IMR-90 (cell line): Measurements from ENCODE around the gene MRPL4. TPM values are rescaled to one million over a fixed set of nuclear protein-coding genes. Genes with fewer than 3 reads are reported as not detected.

Experiments used
- ATAC-seq: fragments of 200-7000 bp; cut with Tn5 transposase; 2 replicates; pipeline ENCODE4 v1.9.1; 2020; ENCODE audit warnings: low read depth, mild to moderate bottlenecking, moderate library complexity
- BruUV-seq: library from RNA; stranded (reverse); fragments of 400-500 nt; replicated peaks from 2 replicates; lab custom pipeline; 2021; lab: Mats Ljungman, UMichigan
- CTCF ChIA-PET: fragments of 300-600 bp; formaldehyde crosslinking; extraction: SDS; loops from one replicate; lab custom pipeline; 2021; ENCODE audit warnings: antibody characterized with exemption; lab: Yijun Ruan, JAX
- POLR2A ChIA-PET: fragments of 300-600 bp; sonication (Branson Sonifier 250); formaldehyde crosslinking; loops from one replicate; lab custom pipeline; 2022; ENCODE audit warnings: antibody characterized with exemption; ENCODE audit not compliant: unreplicated experiment; lab: Charles Lee
- DNase-seq: peaks from one replicate; pipeline ENCODE4 v3.0.0; 2013
- H2AFZ ChIP-seq: replicated peaks from 2 replicates; pipeline ENCODE3; 2013; ENCODE audit warnings: low read length, mild to moderate bottlenecking; ENCODE audit not compliant: poor library complexity
- H2AK5ac ChIP-seq: 2 replicates; pipeline ENCODE4 v1.6.1; 2013; ENCODE audit warnings: low read depth, low read length, inconsistent platforms
- H2AK9ac ChIP-seq: replicated peaks from 2 replicates; pipeline ENCODE3; 2013; ENCODE audit warnings: mild to moderate bottlenecking, low read depth, low read length, moderate library complexity; ENCODE audit not compliant: poor library complexity
- H2BK120ac ChIP-seq: 2 replicates; pipeline ENCODE4 v1.6.1; 2013; ENCODE audit warnings: low read depth, low read length, inconsistent platforms
- H2BK15ac ChIP-seq: 3 replicates; pipeline ENCODE4 v1.6.1; 2013; ENCODE audit warnings: low read depth, low read length, inconsistent platforms
- H2BK20ac ChIP-seq: 2 replicates; pipeline ENCODE4 v1.6.1; 2013; ENCODE audit warnings: low read depth, mild to moderate bottlenecking, inconsistent platforms, low read length, moderate library complexity
- H2BK5ac ChIP-seq: 2 replicates; pipeline ENCODE4 v1.6.1; 2013; ENCODE audit warnings: mild to moderate bottlenecking, low read depth, low read length, inconsistent platforms; ENCODE audit not compliant: poor library complexity, severe bottlenecking
- H3K14ac ChIP-seq: replicated peaks from 2 replicates; pipeline ENCODE4 v1.6.1; 2013; ENCODE audit warnings: low read depth, low read length, inconsistent platforms
- H3K18ac ChIP-seq: 2 replicates; pipeline ENCODE4 v1.6.1; 2013; ENCODE audit warnings: low read depth, low read length, control low read depth
- H3K23ac ChIP-seq: 2 replicates; pipeline ENCODE4 v1.6.1; 2013; ENCODE audit warnings: low read depth, low read length, inconsistent platforms
- H3K27ac ChIP-seq: 2 replicates; pipeline ENCODE4 v1.5.1; 2013; ENCODE audit warnings: mild to moderate bottlenecking, control low read depth, low read length; ENCODE audit not compliant: insufficient read depth
- H3K27me3 ChIP-seq: 2 replicates; pipeline ENCODE4 v1.6.1; 2013; ENCODE audit warnings: low read length; ENCODE audit not compliant: control insufficient read depth, insufficient read depth
- H3K36me3 ChIP-seq: 2 replicates; pipeline ENCODE4 v1.6.1; 2013; ENCODE audit warnings: low read length, mixed read lengths; ENCODE audit not compliant: control insufficient read depth, insufficient read depth
- H3K4ac ChIP-seq: 2 replicates; pipeline ENCODE4 v1.6.1; 2013; ENCODE audit warnings: low read depth, low read length, inconsistent platforms
- H3K4me1 ChIP-seq: 2 replicates; pipeline ENCODE4 v1.6.1; 2013; ENCODE audit warnings: low read length, mixed read lengths; ENCODE audit not compliant: control insufficient read depth, insufficient read depth
- H3K4me2 ChIP-seq: 2 replicates; pipeline ENCODE4 v1.6.1; 2013; ENCODE audit warnings: low read depth, mild to moderate bottlenecking, control low read depth, low read length, moderate library complexity
- H3K4me3 ChIP-seq: 2 replicates; pipeline ENCODE4 v1.5.1; 2013; ENCODE audit warnings: low read depth, mild to moderate bottlenecking, control low read depth, low read length, moderate library complexity; ENCODE audit not compliant: insufficient read depth
- H3K56ac ChIP-seq: 2 replicates; pipeline ENCODE4 v1.6.1; 2013; ENCODE audit warnings: low read length, inconsistent platforms; ENCODE audit not compliant: insufficient read depth; ENCODE audit errors: extremely low read depth
- H3K79me1 ChIP-seq, 2 experiments: 2 replicates each; pipeline ENCODE4 v1.6.1; 2013; ENCODE audit warnings: low read length in 2 of 2, inconsistent platforms in 1 of 2, low read depth in 1 of 2
- H3K9ac ChIP-seq: 2 replicates; pipeline ENCODE4 v1.6.1; 2013; ENCODE audit warnings: low read depth, low read length, control low read depth
- H3K9me1 ChIP-seq: 2 replicates; pipeline ENCODE4 v1.6.1; 2013; ENCODE audit warnings: low read length, inconsistent platforms; ENCODE audit not compliant: insufficient read depth
- H3K9me3 ChIP-seq: 2 replicates; pipeline ENCODE4 v1.6.1; 2013; ENCODE audit warnings: low read length; ENCODE audit not compliant: control insufficient read depth, insufficient read depth
- H4K20me1 ChIP-seq: 2 replicates; pipeline ENCODE4 v1.6.1; 2013; ENCODE audit warnings: low read length, inconsistent platforms; ENCODE audit not compliant: insufficient read depth
- H4K5ac ChIP-seq: 2 replicates; pipeline ENCODE4 v1.6.1; 2013; ENCODE audit warnings: mild to moderate bottlenecking, low read depth, low read length, control low read depth
- H4K8ac ChIP-seq, 2 experiments: 2 replicates each; pipeline ENCODE4 v1.6.1; 2013; ENCODE audit warnings: low read depth in 2 of 2, low read length in 2 of 2, control low read depth in 1 of 2, inconsistent platforms in 1 of 2
- H4K91ac ChIP-seq: 2 replicates; pipeline ENCODE4 v1.6.1; 2013; ENCODE audit warnings: low read depth, low read length, inconsistent platforms; ENCODE audit not compliant: insufficient read depth
- BHLHE40 ChIP-seq: fragments of 150-350 bp; IDR thresholded peaks from 2 replicates; pipeline ENCODE4 v1.6.1; 2016; ENCODE audit warnings: mild to moderate bottlenecking, low read depth, low read length
- FOS ChIP-seq: fragments of 150-350 bp; IDR thresholded peaks from 2 replicates; pipeline ENCODE4 v1.6.1; 2016; ENCODE audit warnings: low read depth, low read length
- MAFK ChIP-seq: IDR thresholded peaks from 2 replicates; pipeline ENCODE4 v1.6.1; 2012; ENCODE audit warnings: low read depth, low read length, improper control_type of control experiment
- RCOR1 ChIP-seq: IDR thresholded peaks from 2 replicates; pipeline ENCODE4 v1.6.1; 2012; ENCODE audit warnings: mild to moderate bottlenecking, low read length, improper control_type of control experiment; ENCODE audit not compliant: insufficient replicate concordance
- USF2 ChIP-seq: fragments of 150-350 bp; IDR thresholded peaks from 2 replicates; pipeline ENCODE4 v1.6.1; 2017; ENCODE audit warnings: mild to moderate bottlenecking, antibody characterized with exemption, low read length, low read depth
- WGBS, 2 experiments: methylation state at CpG; one replicate each; pipeline versions ENCODE4 v1.1.5 to v1.1.7; 2013; ENCODE audit warnings: missing lambda C conversion rate in 2 of 2; ENCODE audit not compliant: insufficient read length in 1 of 2; ENCODE audit errors: extremely low coverage in 2 of 2; 5-methylcytosine and 5-hydroxymethylcytosine counted together
- dilution Hi-C: fragments of 300-500 bp; cut with HindIII; formaldehyde crosslinking; loops from one replicate; pipeline ENCODE4 v1.14.3; 2018; ENCODE audit warnings: low sequenced_read_pairs; ENCODE audit not compliant: unreplicated experiment
- in situ Hi-C: fragments of 300-500 bp; cut with MboI; formaldehyde crosslinking; loops from 3 replicates; pipeline ENCODE4 v1.14.3; 2019; ENCODE audit warnings: low sequenced_read_pairs, inconsistent platforms, mixed read lengths
- intact Hi-C: fragments of 100-400 bp; cut with micrococcal nuclease; formaldehyde crosslinking; loops from 2 replicates; pipeline ENCODE4 v1.10.0; 2022
- polyA plus RNA-seq, 3 experiments: library from polyadenylated mRNA; depleted of rRNA; stranded (reverse); fragments of >200 nt; gene quantifications; 2 replicates each; pipeline ENCODE4 v1.2.3, GENCODE V29; 2012; ENCODE audit warnings: low replicate concordance in 1 of 3
- total RNA-seq: library from RNA; depleted of rRNA; stranded (reverse); fragments of >200 nt; gene quantifications from 2 replicates; pipeline ENCODE4 v1.2.3, GENCODE V29; 2012

The MRPL4 gene
- total and polyA plus RNA-seq, 2 of the 4 experiments (the other 2 are of a cell fraction), result 32.8 to 108 TPM

GRCh38 chr19:10237702-10238101 lies 14.3 kb upstream of the MRPL4 start:
- Histone ChIP-seq H4K8ac (peak overlapping the region; percentile 13 to 91; a peak in 3 of 4 replicates), H3K4me3 (no peak overlapping the region), H3K4me2 (peak overlapping the region; percentile 26), H3K9me1 (peaks cover 5% of the 10 kb centered on the region), H2BK15ac (peak overlapping the region; percentile 86; the same call in 1 of the 3 replicates), H3K9me3 (no peaks in the 10 kb centered on the region), H2BK20ac (peak overlapping the region; percentile 89; the same call in 1 of the 2 replicates), H3K18ac (peak overlapping the region; percentile 89), H4K91ac (peak overlapping the region; percentile 85), H4K5ac (peak overlapping the region; percentile 88), H3K36me3 (no peaks in the 10 kb centered on the region), H2BK120ac (peak overlapping the region; percentile 98), H2AK5ac (peak overlapping the region; percentile 92), H3K9ac (peak overlapping the region; percentile 21; the same call in 1 of the 2 replicates), H3K79me1 (no peaks in the 10 kb centered on the region), H2AK9ac (peak overlapping the region; percentile 95), H3K4ac (peak overlapping the region; percentile 93), H3K23ac (peak overlapping the region; percentile 82; the same call in 1 of the 2 replicates), H3K14ac (peak overlapping the region; percentile 77), H2AFZ (peak overlapping the region; percentile 91), H3K4me1 (peaks cover 12% of the 10 kb centered on the region), H3K27me3 (no peaks in the 10 kb centered on the region), H3K27ac (peak overlapping the region; percentile 66; the same call in 1 of the 2 replicates), H4K20me1 (no peaks in the 10 kb centered on the region), H2BK5ac (peak overlapping the region; percentile 90), H3K56ac (no peak overlapping the region)
- TF ChIP-seq FOS (no peak), MAFK (no peak), BHLHE40 (no peak), RCOR1 (no peak), USF2 (no peak)
- intact Hi-C loops, result loop anchor here (1.0 kb wide), 1 partner anchor 13 kb away; no protein-coding TSS in a partner anchor
- no peak for DNase-seq
- ATAC-seq, result peak; percentile 40
- dilution Hi-C loops, result no loop called here
- no CpG with 5 or more reads among the region's 6 CpGs for WGBS, 2 experiments
- POLR2A ChIA-PET, result no interaction called here
- BruUV-seq, result no TSS peak
- CTCF ChIA-PET, result interaction anchor here (0.6 to 0.9 kb wide), 2 partner anchors 12 to 293 kb away, joined by 4 to 7 read pairs; no protein-coding TSS in a partner anchor
- in situ Hi-C loops, result no loop called here
